HuH-7.5 (cell line): ENCODE data around the gene REXO1.

Experiments used
- DNase-seq: peaks from one replicate; pipeline ENCODE4 v3.0.0; 2011; ENCODE audit warnings: low spot score

The REXO1 gene

GRCh38 chr19:1847684-1848398 is 442 bp downstream of the REXO1 start:
- DNase-seq = peak; percentile 62

- DNase-seq = no peak
These were observed 967 bp downstream of the REXO1 start for GRCh38 chr19:1847348-1847683.

- no peak for DNase-seq
These were observed 1.6 kb downstream of the REXO1 start for GRCh38 chr19:1846517-1847204.

- DNase-seq = no peak
These were observed 2.6 kb downstream of the REXO1 start for GRCh38 chr19:1845642-1846041.

GRCh38 chr19:1845125-1845515 is 3.2 kb downstream of the REXO1 start:
- DNase-seq = no peak

- DNase-seq = no peak
These were observed 3.7 kb downstream of the REXO1 start for GRCh38 chr19:1844513-1845124.

- DNase-seq = no peak
These were observed 4.5 kb downstream of the REXO1 start for GRCh38 chr19:1843646-1844394.

GRCh38 chr19:1843116-1843515 is 5.2 kb downstream of the REXO1 start:
- no peak for DNase-seq

- DNase-seq = no peak
These were observed 6.9 kb downstream of the REXO1 start for GRCh38 chr19:1841209-1841924.

- DNase-seq = no peak
These were observed 7.7 kb downstream of the REXO1 start for GRCh38 chr19:1840541-1841115.

GRCh38 chr19:1839658-1840540 is 8.4 kb downstream of the REXO1 start:
- DNase-seq = no peak

- DNase-seq = peak; percentile 93
These were observed 10.6 kb downstream of the REXO1 start for GRCh38 chr19:1837625-1838105.

- DNase-seq = no peak
These were observed 11.1 kb downstream of the REXO1 start for GRCh38 chr19:1837222-1837565.

- DNase-seq = no peak
These were observed 11.6 kb downstream of the REXO1 start for GRCh38 chr19:1836458-1837221.

GRCh38 chr19:1833540-1833939 is 14.7 kb downstream of the REXO1 start:
- no peak for DNase-seq

GRCh38 chr19:1832046-1832663 is 16.1 kb downstream of the REXO1 start:
- DNase-seq = no peak

GRCh38 chr19:1830978-1831377 is 17.3 kb downstream of the REXO1 start:
- no peak for DNase-seq

GRCh38 chr19:1830568-1830967 is 17.7 kb downstream of the REXO1 start:
- DNase-seq = no peak

GRCh38 chr19:1829958-1830357 is 18.3 kb downstream of the REXO1 start:
- no peak for DNase-seq
